Neutrophil (primary cell): ENCODE measurements around the gene MUL1.

Experiments used
- H3K27ac ChIP-seq: fragments of 200-600 bp; sonication (generic); 2 replicates; pipeline ENCODE4 v1.5.1; 2016; ENCODE audit warnings: mild to moderate bottlenecking, moderate library complexity
- H3K27me3 ChIP-seq: fragments of 200-600 bp; sonication (generic); 2 replicates; pipeline ENCODE4 v1.6.0; 2016; ENCODE audit warnings: mild to moderate bottlenecking
- H3K36me3 ChIP-seq: fragments of 200-600 bp; sonication (generic); 2 replicates; pipeline ENCODE4 v1.5.1; 2017
- H3K4me1 ChIP-seq, 2 experiments: fragments of 200-600 bp in 1 of 2; sonication (generic) in 1 of 2; 1 replicate in 1 of 2; 2 replicates in 1 of 2; pipeline versions ENCODE4 v1.5.1 to v1.6.1; 2013 to 2016; ENCODE audit warnings: low read depth in 1 of 2, low read length in 1 of 2, mild to moderate bottlenecking in 1 of 2, moderate library complexity in 1 of 2; ENCODE audit not compliant: control insufficient read depth in 1 of 2, insufficient read depth in 1 of 2
- H3K4me3 ChIP-seq, 2 experiments: fragments of 200-600 bp in 1 of 2; sonication (generic) in 1 of 2; 1 replicate in 1 of 2; 2 replicates in 1 of 2; pipeline ENCODE4 v1.5.1; 2013 to 2016; ENCODE audit warnings: low read depth in 1 of 2, low read length in 1 of 2, mild to moderate bottlenecking in 1 of 2, moderate library complexity in 1 of 2
- H3K9me3 ChIP-seq: fragments of 200-600 bp; sonication (generic); 2 replicates; pipeline ENCODE4 v1.5.1; 2016
- TF ChIP-seq, protein P1 (sequence below): fragments of 200-600 bp; sonication (generic); IDR thresholded peaks from 2 replicates; pipeline ENCODE4 v1.5.1; 2016; ENCODE audit warnings: antibody characterized with exemption

Gene MUL1

DNA sequence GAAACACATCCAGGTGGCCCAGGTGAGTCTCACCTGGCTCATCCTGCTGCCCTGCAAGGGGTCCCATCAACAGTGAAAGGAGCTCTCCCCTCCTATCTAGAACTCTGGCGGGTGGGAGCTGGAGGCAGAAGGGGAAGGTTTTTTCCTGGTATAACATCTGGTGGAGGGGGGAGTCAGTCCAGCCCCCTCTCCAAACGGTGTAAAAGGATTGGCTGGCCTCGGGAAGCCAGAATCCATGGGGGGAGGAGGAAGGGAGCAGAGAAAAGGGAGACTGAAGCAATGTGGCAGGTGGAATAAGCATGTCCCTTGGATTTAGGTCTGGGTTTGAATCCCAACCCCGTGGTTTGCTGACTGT lies 20.7 kb downstream of the MUL1 start:
- TF ChIP-seq, protein P1, sequence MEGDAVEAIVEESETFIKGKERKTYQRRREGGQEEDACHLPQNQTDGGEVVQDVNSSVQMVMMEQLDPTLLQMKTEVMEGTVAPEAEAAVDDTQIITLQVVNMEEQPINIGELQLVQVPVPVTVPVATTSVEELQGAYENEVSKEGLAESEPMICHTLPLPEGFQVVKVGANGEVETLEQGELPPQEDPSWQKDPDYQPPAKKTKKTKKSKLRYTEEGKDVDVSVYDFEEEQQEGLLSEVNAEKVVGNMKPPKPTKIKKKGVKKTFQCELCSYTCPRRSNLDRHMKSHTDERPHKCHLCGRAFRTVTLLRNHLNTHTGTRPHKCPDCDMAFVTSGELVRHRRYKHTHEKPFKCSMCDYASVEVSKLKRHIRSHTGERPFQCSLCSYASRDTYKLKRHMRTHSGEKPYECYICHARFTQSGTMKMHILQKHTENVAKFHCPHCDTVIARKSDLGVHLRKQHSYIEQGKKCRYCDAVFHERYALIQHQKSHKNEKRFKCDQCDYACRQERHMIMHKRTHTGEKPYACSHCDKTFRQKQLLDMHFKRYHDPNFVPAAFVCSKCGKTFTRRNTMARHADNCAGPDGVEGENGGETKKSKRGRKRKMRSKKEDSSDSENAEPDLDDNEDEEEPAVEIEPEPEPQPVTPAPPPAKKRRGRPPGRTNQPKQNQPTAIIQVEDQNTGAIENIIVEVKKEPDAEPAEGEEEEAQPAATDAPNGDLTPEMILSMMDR: no peak
- H3K36me3 ChIP-seq: no peaks in the 10 kb centered on the region
- H3K4me1 ChIP-seq: peaks cover 0 to 6% of the 10 kb centered on the region in 2 experiments
- no peak overlapping the region for H3K27ac ChIP-seq
- H3K4me3 ChIP-seq: no peak overlapping the region
- H3K27me3 ChIP-seq: peaks cover 100% of the 10 kb centered on the region
- no peaks in the 10 kb centered on the region for H3K9me3 ChIP-seq

DNA sequence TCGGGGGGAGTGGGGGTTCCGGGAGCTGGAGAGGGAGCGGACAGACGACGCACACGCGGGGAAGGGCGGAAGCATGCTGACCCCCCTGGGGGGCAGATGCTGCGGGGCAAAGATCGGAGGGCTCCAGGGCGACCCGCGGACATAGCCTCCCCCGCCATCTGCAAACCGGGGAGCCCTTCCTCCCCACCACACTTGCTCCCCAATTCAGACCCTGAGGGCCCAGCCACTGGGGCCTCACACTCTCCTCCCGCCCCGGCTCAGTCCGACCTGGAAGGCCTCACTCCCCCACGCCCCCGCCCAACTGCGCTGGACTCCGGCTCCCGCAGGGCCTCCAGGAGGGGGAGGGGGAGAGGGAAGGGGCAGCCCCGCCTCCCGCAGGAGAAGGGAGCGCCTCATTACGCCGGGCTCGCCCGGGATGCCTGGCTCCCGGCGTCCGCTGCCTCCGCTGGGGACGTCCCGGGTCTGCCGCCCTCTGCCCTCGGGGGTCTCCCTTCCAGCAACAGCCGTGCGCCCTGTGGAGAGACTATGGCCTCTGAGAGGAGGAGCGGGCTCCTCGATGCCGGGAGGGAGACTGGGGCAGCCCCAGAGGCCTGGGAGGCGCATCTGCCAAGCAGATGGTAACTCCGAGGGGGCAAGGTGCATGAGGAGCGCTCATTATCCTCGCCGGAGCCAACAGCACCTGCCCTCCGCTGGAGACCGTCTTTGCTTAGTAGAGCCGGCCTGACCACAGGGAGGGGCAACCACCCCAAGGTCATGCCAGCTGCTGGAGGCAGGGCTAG lies 21.3 kb downstream of the MUL1 start:
- H3K4me1 ChIP-seq: peaks cover 0 to 6% of the 10 kb centered on the region in 2 experiments
- H3K27me3 ChIP-seq: peaks cover 100% of the 10 kb centered on the region
- no peak overlapping the region for H3K27ac ChIP-seq
- TF ChIP-seq, protein P1: no peak
- no peak overlapping the region for H3K4me3 ChIP-seq
- H3K9me3 ChIP-seq: no peaks in the 10 kb centered on the region
- no peaks in the 10 kb centered on the region for H3K36me3 ChIP-seq

DNA sequence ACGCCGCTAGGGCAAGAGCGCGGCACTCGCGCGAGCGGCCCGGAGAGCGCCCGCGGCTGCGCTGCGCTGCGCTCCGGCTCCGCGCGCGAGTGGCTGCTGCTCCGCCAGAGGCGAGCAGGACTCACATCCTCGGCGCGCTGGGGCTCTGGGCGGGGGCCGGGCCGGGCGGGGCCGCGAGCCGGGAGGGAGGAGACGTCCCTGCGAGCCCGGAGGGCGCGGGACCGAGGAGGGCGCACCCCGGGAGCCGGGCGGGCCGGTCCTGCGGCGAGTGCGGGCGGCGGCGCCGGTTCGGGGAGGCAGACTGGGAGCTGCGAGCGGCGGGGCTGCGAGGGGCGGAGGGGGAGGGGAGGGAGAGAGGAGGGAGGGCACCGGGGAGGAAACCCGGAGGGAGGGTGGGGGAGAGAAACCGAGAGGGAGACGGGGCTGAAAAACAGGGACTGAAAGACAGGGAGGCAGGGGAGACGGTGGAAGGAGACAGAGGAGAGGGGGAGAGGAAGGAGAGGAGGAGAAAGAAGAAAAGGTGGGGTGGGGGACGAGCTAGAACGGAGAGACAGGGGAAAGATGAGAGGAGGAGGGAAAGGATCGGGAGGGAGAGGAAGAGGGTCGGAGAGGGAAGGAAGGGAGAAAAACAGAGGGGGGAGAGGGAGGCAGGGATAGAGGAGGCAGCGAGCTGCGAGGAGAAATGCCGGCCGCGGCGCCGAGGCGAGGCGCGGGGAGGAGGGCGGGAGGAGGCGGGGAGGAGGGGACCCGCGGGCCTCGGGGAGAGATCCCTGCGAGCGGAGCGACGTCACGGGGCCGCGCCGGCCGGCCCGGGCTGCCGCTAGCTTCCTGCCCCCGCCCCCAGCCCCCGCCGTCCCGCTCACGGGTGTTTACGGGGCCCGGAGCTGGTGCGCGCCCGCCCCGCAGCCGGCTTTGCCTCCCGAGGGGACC lies 22.2 kb downstream of the MUL1 start, which contains the start of gene CAMK2N1:
Gene CAMK2N1 (minus strand): TSS at position 684 of the 930 bp plus-strand sequence. CDS start 831 bp downstream, outside the sequence.
- H3K27me3 ChIP-seq: peaks cover 100% of the 10 kb centered on the region
- TF ChIP-seq, protein P1: no peak
- H3K4me3 ChIP-seq: no peak within 1 kb of the TSS
- H3K9me3 ChIP-seq: no peaks in the 10 kb centered on the region
- peaks cover 0 to 6% of the 10 kb centered on the region in 2 experiments for H3K4me1 ChIP-seq
- H3K27ac ChIP-seq: no peak within 1 kb of the TSS
- no peaks in the 10 kb centered on the region for H3K36me3 ChIP-seq

DNA sequence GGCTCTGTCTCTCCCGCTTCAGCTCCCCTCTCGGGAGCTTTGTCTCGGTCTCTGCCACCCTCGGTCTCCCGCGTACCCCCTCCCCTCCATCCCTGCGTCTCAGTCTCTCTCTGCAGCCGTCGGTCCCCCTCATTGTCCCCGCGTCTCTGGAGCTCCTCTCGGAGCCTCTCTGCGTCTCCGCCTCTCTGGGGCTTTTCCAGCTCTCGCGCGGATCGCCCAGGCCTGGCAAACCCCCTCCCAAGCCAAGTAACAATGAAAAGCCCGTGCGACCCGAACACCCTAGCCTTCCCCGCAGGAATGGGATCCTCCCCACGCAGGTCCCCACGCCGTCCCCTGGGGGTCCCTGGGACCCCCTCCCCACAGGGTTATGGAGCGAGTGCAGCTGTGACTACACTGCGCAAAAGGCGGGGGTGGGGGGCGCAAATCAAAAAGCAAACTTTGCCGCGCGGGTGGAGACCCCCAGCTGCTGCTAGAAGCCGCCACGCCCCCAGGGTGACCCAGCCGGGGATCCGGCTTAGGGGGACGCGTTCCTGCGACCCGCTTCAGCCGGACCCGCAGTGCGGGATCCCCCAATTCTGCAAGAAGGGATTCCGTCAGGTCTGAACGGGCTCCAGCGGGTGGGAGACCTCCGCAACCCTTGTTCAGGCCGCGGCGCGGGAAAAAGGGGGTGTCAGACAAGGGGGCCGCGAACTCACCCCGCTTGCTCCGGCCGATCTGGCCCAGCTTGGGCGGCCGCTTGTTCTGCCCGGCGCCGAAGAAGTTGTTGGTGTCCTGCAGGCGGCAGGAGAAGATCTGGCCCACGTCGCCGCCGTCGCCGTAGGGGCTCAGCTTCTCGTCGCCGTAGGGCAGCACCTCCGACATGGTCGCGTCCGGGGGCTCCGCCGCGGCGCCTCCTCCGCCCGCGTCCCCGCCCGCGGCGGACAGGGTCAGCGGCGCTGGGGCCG lies 23.2 kb downstream of the MUL1 start:
- TF ChIP-seq, protein P1: no peak
- Histone ChIP-seq H3K9me3 (no peaks in the 10 kb centered on the region), H3K27ac (no peak overlapping the region), H3K4me3 (no peak overlapping the region), H3K4me1 (peaks cover 0 to 6% of the 10 kb centered on the region in 2 experiments), H3K27me3 (peaks cover 100% of the 10 kb centered on the region), H3K36me3 (no peaks in the 10 kb centered on the region)
